SKM-1 (cell line): Measurements from ENCODE around the gene BBS4.

Experiments used
- DNase-seq: peaks from one replicate; lab custom pipeline; 2025; ENCODE audit not compliant: unreplicated experiment; lab: John Stamatoyannopoulos, UW

The BBS4 gene

GRCh38 chr15:72758182-72758581 is 72.2 kb downstream of the BBS4 start:
- DNase-seq = no peak

GRCh38 chr15:72760590-72761260 is 74.7 kb downstream of the BBS4 start:
- no peak for DNase-seq

- DNase-seq = no peak
These were observed 78.6 kb downstream of the BBS4 start for GRCh38 chr15:72764656-72765055.

- no peak for DNase-seq
These were observed 80.0 kb downstream of the BBS4 start for GRCh38 chr15:72766025-72766424.

GRCh38 chr15:72766780-72767179 is 80.8 kb downstream of the BBS4 start:
- DNase-seq = no peak

GRCh38 chr15:72770673-72771328 is 84.8 kb downstream of the BBS4 start:
- DNase-seq = no peak

- DNase-seq = no peak
These were observed 85.3 kb downstream of the BBS4 start for GRCh38 chr15:72771329-72771725.

- peak; percentile 47 for DNase-seq
These were observed 88.8 kb downstream of the BBS4 start for GRCh38 chr15:72774696-72775383.

- DNase-seq = no peak
These were observed 92.8 kb downstream of the BBS4 start for GRCh38 chr15:72778796-72779195.

- peak; percentile 18 for DNase-seq
These were observed 95.6 kb downstream of the BBS4 start for GRCh38 chr15:72781631-72782030.

GRCh38 chr15:72782274-72783003 is 96.4 kb downstream of the BBS4 start:
- DNase-seq = no peak

GRCh38 chr15:72783004-72783639 is 97.1 kb downstream of the BBS4 start:
- peak; percentile 99 for DNase-seq

GRCh38 chr15:72783640-72784455 is 97.8 kb downstream of the BBS4 start, which contains the start of gene ADPGK:
ADPGK (minus strand) TSS chr15:72783758; CDS start chr15:72783691, 67 bp downstream.
- DNase-seq = peak; percentile 76

GRCh38 chr15:72784456-72784876 is 98.5 kb downstream of the BBS4 start:
- no peak for DNase-seq

GRCh38 chr15:72785432-72785831 is 99.4 kb downstream of the BBS4 start:
- peak; percentile 21 for DNase-seq

GRCh38 chr15:72785841-72786240 is 99.8 kb downstream of the BBS4 start:
- no peak for DNase-seq

- DNase-seq = no peak
These were observed 100.2 kb downstream of the BBS4 start for GRCh38 chr15:72786242-72786641.

GRCh38 chr15:72786676-72787345 is 100.8 kb downstream of the BBS4 start:
- DNase-seq = no peak

- DNase-seq = no peak
These were observed 101.5 kb downstream of the BBS4 start for GRCh38 chr15:72787526-72787925.
